Effector CD4-positive, alpha-beta T cell (primary cell): Measurements from ENCODE around the gene SLC31A1.

Experiments used
- DNase-seq: peaks from one replicate; pipeline ENCODE4 v3.0.0-alpha.2; 2020
- total RNA-seq: gene quantifications from one replicate; lab custom pipeline; 2026; lab: John Stamatoyannopoulos, UW

The SLC31A1 gene
- 8.8 reads per million, percentile 29 among the genes with 10 or more reads in this experiment for total RNA-seq

DNA sequence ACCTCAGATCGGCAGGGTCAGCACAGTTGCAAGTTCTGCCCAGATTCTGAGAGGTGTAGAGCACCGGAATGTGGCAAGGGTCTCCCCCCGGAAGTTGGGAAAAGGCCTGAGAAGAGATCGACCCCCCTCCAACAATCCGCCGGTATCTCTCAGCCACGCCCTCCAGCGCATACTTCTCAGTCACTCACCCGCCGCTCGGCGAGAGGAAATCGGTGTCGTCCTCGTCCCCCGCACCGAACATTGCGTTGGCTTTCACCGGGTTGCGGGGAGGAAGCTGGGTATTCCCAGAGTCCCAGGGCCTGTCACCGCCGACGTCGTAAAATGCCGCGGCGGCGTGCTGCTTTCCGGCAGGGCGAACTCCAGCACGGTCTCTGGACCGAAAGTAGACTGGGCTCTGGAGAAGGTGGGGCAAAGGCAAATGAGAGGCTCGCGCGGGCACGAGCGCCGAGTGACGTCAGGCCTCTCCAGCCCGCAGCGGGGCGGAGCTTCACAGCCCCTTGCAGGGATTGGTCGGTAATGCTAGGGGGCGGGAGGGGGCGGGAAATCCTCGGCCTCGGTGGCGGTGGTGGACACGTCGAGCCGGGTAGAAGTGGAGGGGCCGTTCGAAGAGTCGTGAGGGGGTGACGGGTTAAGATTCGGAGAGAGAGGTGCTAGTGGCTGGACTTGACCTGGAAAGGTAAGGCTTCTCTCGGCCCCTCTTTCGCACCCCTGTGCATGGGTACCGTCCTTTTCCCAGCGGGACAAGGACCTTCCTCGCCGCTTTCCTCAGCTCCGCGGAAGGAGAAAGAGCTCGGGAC is at the start of gene SLC31A1, which contains the start of gene FKBP15:
SLC31A1 (plus strand) TSS at position 542 of the 797 bp plus-strand sequence. CDS start 34,605 bp downstream, outside the sequence.
FKBP15 (minus strand) TSS at position 275 of the 797 bp plus-strand sequence; CDS start at position 241, 34 bp downstream.
- peak; percentile 95 for DNase-seq

DNA sequence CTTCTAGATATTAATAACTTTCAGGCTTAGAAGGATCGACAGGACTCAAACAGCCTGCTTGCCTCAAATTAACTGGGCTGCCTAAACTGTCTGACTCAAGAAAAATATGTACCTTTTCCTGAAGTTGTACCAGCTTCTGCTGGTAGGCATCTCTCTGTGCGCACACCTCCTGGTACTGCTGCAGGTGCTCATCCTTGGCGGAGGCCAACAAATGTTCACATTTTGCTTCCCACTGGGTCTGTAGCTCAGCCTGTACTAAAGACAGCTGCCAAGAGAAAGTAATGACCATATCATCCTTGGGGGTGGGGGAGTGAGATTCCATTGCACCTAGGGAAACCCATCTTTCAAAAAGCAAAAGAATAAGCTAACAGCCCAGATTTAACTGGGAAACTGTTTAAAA is 48.0 kb upstream of the SLC31A1 start:
- DNase-seq, result no peak

DNA sequence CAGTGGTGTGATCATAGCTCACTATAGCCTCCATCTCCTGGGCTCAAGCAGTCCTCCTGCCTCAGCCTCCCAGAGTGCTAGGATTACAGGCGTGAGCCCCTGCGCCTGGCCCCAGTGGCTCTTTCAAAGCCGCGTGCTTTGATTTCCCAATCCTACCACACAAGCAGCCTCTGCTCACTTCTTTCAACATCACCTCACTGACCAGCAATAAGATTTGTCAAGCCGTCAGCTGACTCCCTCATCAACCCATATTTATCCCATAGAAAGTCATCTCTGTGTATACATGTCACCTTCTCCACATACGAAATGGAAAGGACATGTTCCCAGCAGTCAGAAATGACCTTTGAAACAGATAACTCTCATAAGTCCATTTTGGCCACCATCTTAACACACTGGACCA is 44.5 kb upstream of the SLC31A1 start:
- no peak for DNase-seq

DNA sequence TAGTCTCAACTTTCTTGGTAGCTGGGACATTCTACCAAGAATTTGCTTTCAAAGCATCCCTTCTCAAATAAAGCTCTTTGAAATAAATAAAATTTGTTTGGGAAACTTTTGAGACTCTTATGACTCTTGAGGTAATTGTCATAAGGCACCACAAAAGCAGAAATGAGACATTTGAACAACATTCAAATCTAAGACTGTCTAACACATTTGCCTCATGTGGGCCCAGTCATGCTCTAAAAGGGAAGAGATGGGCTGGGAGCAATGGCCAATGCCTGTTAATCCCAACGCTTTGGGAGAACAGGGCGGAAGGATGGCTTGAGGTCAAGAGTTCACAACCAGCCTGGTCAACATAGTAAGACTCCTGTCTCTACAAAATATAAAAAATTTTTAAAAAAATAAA is 44.1 kb upstream of the SLC31A1 start:
- no peak for DNase-seq

DNA sequence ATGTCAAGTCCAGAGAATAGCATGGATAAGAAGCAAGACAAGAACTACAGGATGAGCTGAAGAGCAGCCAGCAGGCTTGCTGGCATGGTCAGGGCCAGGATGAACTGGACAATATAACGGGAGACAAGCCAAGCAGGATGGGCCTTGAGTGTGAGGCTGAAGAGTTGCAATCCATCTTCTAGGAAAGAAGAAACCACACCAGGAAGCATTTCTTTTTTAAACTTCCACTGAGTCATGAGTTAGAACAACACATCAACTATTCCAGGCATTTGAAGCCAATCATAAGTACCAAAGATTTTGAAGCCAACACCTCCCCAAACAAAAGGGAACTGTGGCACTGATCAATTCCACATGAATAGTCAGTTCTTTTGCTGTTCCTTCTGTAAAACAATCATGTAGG is 43.3 kb upstream of the SLC31A1 start:
- no peak for DNase-seq

DNA sequence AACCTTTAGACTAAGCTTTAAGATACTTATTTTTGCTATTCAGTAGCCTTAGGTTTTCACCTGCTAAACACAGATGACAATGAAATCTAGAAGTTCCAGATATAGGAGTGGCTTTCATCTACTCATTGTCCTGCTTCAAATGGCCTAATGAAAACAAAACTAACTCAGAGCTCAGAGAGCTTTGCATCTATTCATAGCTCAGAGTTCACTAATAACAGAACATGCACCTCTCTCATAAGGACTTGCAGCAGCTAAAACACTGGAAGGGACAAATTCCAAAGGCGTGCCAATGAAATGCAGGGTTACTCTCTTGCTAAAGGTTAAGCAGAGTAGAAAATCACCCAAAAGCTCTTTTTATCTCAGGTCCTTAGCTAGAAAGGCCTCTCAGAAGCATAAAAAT is 41.5 kb upstream of the SLC31A1 start:
- no peak for DNase-seq

DNA sequence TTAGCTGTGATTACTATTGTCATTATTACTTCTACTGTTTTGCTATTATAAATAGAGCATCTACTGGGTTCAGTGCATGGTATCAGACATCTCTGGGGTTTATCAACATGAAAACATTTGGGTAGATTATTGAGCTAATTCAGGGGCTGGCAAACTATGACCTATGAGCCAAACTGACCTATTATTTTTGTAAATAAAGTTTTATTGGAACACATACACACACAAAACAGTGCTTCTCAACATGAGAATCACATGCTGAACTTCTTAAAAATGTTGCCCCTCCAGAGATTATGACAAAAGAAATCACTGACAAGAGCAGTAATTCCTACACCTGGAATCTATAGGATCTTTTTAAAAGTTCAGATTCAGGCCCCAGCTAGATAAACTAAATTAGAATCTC is 40.2 kb upstream of the SLC31A1 start:
- no peak for DNase-seq

DNA sequence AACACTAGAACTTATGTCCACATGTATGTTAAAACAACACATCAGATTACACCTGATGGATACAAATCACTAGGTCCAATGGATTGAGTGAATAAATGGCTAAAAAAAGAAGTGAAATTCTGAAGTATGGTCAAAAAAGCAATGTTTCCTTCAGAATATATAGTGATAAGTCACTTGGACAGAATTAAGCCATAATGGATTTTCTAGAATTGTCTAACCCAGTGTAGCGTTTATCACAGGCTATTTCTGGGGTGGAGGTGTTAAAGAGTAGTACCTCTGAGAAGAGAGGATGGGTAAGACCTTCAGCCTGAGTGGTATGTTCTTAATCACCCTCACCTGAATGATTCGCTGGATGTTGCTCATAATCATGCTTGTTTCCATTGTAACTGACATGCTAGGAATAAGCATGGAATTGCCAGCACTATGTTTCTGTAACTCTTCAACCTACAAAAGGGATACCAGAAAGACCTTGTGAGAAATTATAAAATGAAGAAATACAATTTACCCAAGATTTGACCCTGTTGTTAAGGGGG is 37.3 kb upstream of the SLC31A1 start:
- DNase-seq, result no peak

DNA sequence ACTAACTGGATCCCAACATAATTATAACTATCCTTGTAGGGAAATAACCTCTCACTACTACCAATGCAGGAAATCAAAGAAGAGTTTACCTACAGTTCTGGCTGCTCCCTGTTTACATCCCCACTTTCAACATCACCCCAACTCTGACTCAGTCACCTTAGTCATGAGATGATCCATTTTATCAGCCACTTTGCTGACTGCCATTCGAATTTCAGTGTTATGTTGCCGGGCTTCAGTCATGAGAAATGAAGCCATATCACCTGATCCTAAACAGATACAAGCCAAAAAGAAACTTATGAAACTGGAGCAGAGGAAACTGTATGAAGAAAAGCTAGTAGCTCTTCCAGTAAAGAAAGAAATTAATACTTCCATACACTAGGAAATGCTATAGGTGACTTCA is 36.8 kb upstream of the SLC31A1 start:
- no peak for DNase-seq

DNA sequence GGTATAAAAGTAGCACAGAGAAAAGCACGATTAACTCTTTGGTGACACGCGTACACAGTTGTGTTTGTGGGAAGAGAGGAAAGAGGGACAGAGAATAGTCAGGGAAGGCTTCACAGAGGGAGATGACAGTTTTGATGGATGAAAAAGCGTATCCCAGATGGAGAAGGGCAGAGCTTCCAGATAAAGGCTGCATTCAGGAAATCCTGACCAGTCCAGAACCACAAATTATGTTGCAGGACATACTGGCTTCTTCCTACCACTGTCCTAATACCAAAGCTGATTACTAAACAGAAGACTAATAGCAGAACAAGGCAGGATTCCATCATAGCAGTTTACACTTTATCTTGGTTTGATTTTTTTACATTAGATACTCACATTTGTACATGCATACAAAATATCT is 36.1 kb upstream of the SLC31A1 start:
- DNase-seq, result no peak

DNA sequence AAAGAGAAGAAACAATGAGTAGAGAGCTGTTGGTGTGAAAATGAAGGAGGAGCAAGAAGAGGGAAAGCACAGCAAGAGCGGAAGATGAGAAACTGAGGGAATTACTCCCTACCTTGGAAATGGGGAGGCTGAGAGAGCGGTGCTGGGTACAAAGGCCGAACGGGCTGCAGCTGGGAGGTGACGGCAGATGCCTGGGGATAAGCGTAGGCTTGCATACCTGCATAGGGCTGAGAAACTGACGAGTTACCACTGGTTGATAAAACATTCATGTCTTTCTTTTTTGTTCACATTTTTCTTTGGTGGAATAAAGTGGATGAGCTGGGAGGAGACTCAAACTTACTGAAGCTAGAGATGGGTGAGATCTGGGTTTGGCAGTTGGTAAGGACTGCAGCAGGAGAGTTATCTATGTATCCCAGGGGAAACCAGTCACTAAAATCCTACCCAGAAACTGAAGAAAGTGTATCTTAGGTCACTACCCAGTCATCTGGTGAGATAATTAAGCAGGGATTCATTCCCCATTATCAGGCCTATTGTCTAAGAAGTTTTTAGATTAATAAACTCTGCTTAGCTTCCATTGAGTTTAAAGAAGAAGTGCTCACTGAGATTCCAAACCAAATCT is 35.1 kb upstream of the SLC31A1 start:
- no peak for DNase-seq

DNA sequence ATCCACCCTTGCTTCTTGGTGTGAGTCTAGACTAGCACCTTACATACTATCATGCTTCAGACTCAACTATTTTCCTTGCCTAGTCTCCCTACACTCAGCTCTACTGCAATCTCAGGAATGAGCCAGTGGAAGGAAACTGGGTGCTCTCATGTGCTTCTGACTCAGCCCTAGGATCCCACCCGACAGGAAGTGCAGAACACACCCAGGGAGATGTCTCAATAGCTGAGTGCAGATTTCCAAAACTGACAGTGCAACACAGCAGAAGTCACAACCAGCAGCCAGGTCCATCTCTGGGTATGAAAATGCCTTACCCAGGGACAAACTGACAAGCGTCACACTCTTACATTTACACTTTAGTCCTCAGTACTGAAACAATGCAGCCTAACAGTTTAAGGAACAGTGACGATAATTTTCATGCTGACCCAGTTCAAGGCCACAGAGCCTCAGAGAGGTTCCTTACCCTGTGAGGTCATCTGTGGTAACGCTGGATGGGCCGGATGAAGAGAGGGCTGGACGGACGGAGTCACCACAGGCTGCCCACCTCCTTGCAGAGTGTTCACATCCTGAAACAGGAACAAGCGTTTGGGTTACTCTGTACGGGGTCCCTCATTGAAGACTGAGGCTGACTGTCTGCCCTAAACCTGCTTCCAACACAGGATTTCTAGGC is 33.3 kb upstream of the SLC31A1 start:
- DNase-seq, result no peak

DNA sequence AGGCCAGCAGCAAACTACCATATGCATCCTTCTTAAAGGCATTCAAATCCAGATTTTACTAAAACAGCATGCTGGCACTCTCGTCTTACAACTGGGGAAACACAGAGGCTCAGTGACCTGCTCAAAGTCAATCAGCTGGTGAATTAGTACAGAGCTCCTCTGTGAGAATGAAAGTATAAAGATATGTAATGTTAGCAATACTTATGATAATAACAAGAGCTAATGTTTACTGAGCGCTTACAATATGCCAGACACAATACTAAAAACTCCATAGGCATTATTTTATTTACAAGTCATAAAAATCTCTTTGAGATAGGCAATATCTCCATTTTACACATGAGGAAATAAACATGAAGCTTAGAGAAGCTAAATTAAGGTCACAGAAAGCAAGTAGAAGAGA is 28.9 kb upstream of the SLC31A1 start:
- no peak for DNase-seq

DNA sequence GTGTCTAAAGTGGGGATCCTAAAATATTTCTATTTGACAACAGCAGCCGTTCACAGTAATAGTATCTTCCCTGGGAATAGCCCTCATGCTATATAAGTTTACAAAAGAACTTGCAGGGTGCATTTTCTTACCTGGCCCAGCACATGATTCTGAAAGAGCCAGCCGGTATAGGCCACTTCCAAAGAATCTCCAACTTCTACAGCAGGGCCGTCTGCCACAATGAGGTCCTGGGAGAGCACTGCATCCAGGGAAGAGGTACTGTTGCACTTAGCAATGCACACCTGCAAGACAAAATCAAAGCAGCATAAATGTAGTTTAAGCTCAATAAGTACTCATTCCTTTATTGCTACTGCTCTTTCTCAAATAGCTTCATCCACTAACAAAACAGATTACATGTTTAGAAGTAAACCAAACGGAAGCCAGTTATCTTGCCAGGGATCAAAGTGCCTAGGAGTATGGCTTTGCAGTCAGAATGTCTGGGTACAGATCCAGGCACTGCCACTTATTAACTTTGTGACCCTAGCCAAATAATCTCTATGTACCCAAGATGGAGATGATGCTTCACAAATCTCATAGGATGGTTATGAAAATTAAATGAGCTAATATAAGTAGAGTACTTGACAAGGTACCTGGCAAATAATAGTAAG is 21.5 kb upstream of the SLC31A1 start:
- no peak for DNase-seq

DNA sequence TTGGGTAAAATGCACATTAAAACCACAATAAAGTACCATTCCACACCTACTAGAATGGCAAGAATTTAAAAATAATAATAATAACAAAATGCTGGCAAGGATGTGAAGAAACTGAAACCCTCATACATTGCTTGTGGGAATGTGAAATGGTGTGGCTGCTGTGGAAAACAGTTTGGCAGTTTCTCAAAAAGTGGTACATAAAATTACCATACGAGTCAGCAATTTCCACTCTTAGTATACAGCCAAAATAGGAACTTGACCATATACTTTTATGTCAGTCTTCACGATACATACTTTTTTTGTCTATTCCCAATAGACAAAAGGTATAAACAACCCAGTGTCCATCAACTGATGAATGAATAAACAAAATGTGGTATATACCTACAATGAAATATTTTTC is 15.9 kb upstream of the SLC31A1 start:
- no peak for DNase-seq

DNA sequence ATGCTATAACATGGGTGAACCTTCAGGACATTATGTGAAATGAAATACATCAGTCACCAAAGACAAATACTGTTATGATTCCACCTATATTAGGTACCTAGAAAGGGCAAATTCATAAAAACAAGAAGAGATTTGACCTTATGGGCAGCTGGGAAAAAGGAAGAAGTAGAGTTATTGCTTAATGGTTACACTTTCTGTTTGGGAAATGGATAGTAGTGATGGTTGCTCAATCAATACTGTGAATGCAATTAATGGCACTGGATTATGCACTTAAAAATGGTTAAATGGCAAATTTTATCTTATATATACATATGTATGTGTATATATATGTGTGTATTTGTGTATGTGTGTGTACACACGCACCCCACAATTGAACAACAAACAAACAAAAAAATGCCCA is 15.5 kb upstream of the SLC31A1 start:
- DNase-seq, result no peak

DNA sequence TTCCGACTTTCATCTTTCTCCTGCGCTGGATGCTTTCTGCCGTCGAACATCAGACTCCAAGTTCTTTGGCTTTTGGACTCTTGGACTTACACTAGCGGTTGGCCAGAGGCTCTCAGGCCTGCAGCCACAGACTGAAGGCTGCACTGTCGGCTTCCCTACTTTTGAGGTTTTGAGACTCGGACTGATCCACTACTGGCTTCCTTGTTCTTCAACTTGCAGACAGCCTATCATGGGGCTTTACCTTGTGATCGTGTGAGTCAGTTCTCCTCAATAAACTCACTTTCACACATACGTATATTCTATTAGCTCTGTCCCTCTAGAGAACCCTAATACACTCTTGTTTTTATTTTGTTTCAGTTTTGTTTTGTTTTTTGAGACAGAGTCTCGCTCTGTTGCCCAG is 10.5 kb upstream of the SLC31A1 start:
- DNase-seq, result no peak

DNA sequence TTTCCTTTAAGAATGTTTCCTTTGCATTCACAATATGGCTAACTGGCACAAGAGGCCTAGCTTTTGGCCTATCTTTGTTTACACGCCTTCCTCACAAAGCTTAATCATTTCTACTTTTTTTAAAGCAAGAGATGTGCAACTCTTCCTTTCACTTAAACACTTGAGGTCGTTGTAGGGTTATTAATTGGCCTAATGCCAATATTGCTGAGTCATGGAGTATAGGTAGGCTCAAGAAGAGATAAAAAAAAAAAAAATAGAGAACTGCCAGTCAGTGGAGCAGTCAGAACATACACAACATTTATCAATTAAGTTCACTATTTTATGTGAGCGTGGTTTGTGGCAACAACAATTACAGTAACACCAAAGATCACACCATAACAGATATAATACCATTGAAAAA is 6.2 kb upstream of the SLC31A1 start:
- DNase-seq, result no peak

DNA sequence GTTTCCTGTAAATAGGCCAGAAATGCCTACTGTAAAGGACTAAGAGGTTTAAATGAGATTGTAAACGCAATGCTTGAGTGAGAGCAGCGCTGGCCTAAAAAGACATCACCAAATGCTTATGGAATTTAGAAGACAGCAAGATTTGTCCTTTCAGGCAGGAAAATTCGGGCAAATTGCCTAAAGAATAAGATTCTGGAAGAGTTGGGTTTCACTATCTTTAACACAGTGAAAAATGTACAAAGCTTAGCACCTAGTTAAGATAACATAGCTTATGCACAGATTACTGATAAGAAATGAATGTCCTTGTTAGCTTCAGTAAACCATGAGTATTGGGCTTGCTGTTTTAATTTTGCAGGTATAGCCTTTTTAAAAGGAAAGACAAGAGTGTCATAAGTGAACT is 4.9 kb upstream of the SLC31A1 start:
- DNase-seq, result no peak

DNA sequence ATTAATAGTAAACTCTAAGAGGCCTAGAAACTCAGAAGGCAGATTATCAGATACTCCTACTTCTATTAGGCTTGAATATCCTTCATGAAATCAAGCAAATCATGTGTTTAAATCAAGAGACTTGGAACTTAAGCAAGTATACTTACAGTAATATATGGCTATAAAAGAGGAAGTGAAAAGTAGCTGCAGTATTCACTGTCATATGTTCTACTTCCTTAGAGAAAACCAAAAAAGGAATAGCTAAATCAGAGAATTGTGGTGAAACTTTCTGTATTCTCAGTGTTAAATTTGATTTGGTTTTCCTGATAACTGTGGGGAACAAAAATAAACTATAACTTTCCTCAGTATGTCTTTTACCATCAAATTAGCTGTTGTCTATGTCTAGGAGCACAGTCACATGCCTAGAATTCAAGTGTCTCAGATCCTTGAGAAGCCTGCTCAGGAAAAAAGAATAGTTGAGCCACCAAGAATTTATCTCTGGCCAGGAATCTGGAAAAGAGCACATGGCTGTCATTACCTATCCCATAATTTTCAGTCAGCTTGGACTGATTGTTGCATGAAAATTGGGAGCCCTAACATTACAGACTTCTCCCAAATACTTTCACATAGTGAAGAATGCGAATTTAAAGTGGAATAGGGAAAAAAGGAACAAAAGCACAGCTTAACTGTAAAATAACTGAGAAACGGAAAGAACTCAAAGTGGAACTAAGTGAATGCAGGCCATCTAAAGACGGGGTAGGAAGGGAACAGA is 2.0 kb upstream of the SLC31A1 start:
- no peak for DNase-seq

DNA sequence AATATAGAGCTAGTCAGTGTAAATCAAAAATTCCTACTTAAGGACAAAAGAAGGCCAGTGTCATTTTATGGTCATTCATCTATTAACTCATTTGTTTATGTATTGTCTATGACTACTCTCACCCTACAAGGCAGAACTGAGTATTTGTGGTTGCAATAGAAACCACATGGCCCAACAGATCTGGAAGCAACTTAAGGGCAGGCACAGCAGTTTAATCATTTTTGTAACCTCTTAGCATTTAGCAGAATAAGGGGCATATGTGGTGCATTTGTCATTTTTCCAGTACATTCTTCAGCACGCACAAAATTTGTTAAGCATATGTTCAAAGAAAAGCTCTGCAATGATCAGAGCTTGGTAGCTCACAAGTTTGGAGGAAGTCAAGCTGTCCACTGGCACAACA is 1.4 kb upstream of the SLC31A1 start:
- no peak for DNase-seq

DNA sequence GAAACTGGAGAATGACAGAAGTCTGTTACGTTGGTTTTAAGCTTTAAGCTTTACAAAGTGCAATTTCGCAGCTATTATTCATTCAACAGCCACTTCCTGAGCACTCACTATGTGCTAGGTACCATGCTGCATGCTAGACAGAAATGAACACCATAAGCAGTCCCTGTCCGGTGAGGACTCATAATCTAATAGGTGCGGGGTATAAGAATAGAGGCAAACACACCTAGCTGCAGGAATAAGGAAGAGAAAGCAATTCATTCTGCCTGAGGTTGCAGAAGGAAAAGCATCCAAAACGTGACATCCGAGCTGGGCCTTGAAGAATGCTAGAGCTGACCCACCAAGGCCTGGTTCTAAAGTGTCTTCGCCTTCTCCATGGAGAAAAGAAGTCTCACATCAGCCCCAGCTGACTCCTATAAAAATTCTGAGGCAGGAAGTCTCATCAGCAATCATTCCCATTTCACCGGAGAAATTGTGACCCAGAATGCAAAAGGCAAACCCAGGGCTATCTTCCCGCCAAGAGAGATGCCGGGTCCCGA is 809 bp upstream of the SLC31A1 start:
- no peak for DNase-seq
